Amniotic stem cell (primary cell): ENCODE measurements around the gene FAM149A.

Experiments used
- DNase-seq: peaks from one replicate; lab custom pipeline; 2025; lab: John Stamatoyannopoulos, UW

FAM149A gene

DNA sequence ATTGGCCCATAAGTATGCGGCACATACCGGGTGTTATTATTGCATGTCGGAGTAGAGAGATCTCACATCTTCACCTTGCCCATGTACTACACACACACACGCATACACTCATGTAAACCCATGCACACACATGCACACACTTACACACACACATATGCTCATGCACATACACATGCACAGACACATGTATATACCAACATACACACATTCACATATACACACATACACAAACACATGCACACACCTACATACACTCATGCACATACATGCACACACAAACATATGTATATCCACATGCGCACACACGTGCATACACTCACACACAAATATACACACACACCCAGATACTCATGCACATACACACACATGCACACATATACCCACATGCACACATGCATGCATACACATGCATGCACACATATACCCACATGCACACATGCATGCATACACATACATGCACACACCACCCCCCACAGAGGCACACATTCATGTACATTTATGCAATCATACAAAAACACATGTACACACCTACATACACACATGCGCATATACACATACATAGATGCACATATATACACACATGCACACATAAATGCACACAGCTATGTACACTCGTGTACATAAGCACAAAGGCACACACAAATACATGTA, 98.1 kb downstream of the FAM149A start:
- no peak for DNase-seq

DNA sequence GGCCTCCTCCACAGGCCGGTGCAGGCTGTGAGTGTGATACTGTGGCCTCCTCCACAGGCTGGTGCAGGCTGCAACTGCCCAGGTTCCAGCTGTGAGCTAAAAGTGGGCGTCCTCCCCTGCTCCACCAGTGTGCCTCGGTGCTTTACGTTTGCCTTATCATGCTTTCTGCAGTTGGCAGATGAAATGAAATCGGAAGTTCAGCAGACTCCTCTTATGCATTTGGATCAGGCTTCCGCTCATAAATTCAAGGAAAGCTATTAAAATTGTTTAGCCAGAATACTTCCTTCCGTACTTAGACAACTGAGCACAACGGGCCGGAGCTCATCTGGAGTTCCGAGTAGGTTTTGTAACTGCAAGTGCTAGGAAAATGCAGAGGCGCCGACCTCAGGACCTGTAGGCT, 98.9 kb downstream of the FAM149A start:
- no peak for DNase-seq

DNA sequence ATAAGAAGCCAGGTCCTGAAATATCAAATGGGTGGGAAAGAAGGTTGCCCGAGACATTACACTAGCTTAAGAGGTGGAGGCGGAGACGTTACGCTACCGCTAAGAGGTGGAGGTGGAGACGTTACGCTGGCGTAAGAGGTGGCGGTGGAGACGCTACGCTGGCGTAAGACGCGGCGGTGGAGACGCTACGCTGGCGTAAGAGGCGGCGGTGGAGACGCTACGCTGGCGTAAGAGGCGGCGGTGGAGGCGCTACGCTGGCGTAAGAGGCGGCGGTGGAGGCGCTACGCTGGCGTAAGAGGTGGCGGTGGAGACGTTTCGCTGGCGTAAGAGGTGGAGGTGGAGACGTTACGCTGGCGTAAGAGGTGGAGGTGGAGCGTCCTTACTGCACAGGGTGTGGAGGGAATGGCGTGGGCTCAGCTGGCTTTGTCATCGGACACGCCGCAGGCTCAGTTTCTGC, 99.6 kb downstream of the FAM149A start:
- no peak for DNase-seq

DNA sequence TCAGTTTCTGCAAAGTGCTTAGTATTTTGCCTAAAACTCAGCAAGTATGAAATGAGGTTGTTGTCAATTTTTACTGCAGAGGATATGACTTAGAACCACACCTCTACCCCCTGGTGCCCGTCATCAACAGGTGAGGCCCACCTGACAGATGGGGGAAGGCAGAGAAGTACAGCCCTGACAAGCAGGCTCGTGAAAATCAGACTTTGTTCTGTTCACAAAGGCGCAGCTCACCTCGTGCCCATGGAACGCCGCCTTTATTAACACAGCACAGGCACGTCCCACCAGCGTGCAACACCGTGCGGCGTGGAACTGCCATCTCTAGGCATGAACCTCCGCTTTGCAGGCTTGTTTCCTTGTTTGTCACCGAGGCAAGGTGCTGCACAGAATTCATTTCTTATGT, 100.2 kb downstream of the FAM149A start:
- DNase-seq, result no peak

DNA sequence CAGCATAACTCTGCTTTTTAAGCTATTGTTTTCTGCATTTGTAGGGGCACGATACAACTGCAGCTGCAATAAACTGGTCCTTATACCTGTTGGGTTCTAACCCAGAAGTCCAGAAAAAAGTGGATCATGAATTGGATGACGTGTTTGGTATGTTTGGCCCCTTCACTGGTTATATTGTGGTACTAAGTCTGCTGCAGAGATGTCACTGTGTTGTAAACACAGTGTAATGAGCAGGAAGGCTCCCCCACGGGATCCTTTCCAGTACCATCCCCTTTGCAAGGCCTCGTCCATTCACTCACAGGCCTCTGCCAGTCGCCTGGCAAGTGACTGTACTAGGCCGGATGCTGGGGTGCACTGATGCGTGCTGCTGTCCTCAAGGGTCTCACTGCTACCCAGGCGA, 100.7 kb downstream of the FAM149A start:
- no peak for DNase-seq

DNA sequence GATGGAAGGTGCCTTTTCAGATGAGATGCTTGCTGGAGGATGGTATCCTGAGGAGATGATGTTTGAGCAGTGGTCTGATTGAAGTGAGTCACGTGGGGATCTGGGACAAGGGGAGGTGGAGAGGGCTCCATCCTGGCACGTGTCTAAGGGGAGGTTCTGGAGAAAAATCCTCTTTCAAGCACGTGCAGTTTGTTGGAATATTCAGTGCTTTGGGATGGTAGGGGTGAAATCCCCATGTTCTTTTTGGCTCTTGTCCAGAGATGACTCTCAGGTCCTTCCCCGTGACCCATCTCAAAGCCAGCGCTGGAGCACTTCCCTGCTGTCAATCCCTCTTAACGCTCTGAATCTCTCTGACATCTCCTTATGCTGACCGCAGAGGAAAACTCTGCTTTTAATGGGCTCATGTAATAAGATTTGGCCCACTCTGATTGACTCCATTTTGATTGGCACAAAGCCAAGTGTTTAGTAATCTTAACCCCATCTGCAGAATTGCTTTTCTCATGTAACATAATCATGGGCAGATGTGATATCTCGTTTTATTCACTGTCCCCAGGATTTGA, 112.0 kb downstream of the FAM149A start:
- no peak for DNase-seq

DNA sequence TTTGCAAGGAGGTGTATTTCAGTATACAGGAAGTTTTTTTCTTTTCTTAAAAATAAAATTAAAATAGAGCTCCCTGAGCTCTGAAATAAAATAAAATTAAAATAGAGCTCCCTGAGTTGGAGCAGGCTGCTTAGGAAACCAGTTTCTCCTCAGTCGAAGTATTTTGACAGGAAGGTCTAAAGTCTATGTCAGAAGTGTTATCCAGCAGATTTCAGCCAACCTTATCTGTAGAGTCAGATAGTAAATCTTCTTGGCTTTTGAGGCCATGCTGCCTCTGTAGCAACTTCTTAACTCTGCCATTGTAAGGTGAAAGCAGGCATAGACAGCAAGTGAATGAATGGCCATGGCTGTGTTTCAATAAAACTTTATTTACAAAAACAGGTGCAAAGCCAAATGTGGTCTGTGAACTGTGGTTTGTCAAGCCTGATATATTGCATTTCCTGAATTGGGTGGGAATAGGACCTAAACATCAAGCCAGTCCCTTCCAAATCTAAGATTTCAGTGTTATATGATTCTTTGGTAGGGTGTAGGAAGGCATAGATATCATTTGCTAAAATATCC, 113.3 kb downstream of the FAM149A start:
- DNase-seq, result no peak

DNA sequence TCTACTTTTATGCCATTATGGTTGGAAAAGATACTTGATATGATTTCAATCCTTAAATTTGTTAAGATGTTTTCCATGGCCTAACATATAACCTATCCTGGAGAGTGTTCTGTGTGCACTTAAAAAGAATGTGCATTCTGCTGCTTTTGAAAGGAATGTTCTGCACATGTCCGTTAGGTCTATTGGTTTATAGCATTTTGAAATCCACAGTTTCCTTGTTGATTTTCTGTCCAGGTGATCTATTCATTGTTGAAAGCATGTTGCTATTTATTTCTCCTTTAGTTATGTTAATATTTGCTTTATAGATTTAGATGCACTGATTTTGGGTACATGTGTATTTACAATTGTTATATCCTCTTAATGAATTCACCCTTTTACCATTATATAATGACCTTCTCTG, 117.1 kb downstream of the FAM149A start:
- no peak for DNase-seq
